DMS 273 (cell line): ENCODE data around the gene ILK.
A peak's percentile ranks its signal among the peaks of the same experiment; 100 is the strongest.

Source experiments
- DNase-seq: peaks from one replicate; lab custom pipeline; 2025; ENCODE audit not compliant: unreplicated experiment; lab: John Stamatoyannopoulos, UW

Gene ILK

DNA sequence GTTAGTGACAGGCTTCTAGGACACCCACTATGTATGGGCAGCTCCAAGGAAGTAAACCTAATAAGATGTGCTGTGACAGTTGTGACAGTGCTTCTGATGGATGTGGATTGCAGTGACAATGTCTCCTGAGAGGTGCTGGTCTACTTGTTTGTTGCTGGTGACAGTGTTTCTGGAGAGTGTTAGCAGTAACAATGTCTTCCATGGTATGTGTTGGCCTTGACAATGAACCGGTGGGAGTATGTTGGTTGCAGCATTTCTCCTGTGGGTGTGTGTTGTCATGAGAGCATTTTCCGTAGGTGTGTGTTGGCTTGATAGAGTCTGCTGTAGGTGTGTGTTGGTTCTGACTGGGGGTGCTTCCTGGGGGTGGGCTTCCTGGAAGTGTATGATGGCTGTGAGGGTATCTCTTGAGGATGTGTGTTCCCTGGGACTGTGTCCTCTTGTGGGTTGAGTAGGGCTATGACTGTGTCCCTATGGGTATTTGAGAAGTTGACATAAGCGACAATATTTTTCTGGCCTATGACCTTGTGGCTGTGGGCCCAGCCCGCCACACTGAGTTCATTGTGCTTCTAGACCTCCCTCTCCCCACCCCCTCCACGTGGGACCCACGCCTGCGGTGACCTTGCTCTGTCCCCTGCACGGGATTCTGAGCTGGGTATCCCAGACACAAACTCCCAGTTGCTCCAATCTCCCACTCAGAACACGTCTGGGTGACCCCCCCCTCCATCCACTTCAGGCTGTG is 50.9 kb downstream of the ILK start:
- no peak for DNase-seq

- DNase-seq, result no peak
Observed at GRCh38 chr11:6655020-6655789, 51.6 kb downstream of the ILK start.

GRCh38 chr11:6655790-6656583 is 52.4 kb downstream of the ILK start, which contains the start of gene DCHS1:
DCHS1 (minus strand) TSS chr11:6655809; CDS start chr11:6641613, 14,196 bp downstream.
- peak; percentile 27 for DNase-seq

DNA sequence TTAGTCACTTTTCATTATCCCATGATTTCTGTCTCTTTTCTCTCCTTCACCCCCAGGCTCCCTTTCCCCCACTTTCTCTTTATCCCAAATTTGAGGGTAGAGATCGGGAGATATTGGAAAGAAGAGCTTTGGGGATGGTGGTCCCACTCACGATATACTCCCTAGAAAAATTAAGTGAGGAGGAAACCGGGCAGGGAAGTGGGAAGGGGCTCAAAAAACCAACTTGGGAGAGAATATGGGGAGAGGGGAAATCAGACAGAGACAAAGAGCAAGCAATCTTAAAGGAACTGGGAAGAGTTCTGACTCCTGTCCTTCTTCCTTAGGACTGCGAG is 53.0 kb downstream of the ILK start:
- DNase-seq, result no peak

DNA sequence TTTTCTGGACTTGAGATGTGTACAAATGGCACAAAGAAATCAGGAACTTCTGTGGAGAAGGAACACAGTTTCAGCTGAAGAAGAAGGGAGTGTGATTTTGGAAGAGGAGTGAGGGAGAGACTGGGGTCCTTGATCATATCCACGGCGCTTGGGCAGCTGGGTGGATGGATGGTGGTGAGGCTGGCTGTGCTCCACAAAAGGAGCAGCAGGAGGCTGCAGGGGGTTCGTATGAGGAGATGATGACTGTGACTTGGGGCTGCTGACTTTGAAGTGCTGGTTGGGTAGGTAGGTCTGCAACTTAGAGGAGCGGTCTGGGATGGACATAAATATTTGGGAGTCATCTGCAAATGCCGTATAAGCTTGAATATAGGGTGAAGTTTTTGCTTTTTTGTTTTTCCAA is 53.4 kb downstream of the ILK start:
- no peak for DNase-seq

DNA sequence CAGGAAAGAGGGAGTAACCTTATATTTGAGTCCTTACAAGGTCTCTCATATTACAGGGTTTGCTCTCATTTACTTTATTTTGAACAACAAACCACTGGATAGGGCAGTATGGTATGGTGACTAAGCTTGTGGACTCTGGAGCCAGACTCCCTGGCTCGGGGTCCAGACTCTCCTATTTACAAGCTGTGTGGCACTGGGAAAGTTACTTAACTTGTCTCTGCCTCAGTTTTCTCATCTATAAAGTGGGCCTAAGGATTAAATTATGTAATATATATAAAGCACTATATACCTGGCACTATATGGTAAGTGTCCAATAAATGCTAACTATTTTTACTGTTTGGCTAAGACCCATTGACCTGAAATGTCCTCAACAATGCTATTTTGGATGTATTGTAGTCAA is 53.8 kb downstream of the ILK start:
- DNase-seq, result no peak

DNA sequence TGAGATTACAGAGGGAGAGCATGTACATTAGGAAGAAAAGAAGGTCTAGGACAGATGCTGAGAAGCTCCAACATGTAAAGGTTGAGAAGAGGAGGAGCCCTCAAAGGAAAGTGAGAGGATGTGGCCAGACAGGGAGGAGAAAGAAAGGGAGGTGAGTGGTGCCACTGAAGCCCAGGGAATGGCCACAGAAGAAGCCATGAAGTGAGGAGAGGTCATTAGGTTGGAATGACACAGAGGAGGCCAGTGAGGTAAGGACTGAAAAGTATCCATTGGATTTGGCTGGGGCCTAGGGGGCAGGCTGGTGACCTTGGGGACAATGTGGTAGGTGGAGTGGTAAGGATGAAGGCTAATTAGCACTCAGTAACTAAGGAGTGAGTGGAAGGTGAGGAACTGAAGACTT is 55.1 kb downstream of the ILK start:
- no peak for DNase-seq
